SU-DHL-6 (cell line): ENCODE data around the gene ZC3HAV1L.

Experiments
- H2AFZ ChIP-seq: fragments of 200-600 bp; sonication (generic); 2 replicates; pipeline ENCODE4 v1.6.1; 2014; ENCODE audit warnings: low read depth, mild to moderate bottlenecking, moderate library complexity, mixed read lengths, antibody characterized with exemption, low read length; ENCODE audit not compliant: severe bottlenecking
- H3F3A ChIP-seq: fragments of 200-600 bp; shearing (Covaris generic); 2 replicates; pipeline ENCODE4 v1.6.0; 2016; ENCODE audit warnings: antibody characterized with exemption, mild to moderate bottlenecking; ENCODE audit not compliant: insufficient read depth
- H3K27ac ChIP-seq: fragments of 200-600 bp; sonication (generic); 2 replicates; pipeline ENCODE4 v1.5.1; 2016; ENCODE audit warnings: low read depth, mild to moderate bottlenecking, low read length, moderate library complexity, mixed read lengths
- H3K27me3 ChIP-seq: fragments of 200-600 bp; sonication (generic), shearing (Covaris generic); 2 replicates; pipeline ENCODE4 v1.6.0; 2014; ENCODE audit warnings: mild to moderate bottlenecking, low read length
- H3K36me3 ChIP-seq: fragments of 200-600 bp; sonication (generic); 2 replicates; pipeline ENCODE4 v1.6.1; 2014; ENCODE audit warnings: mild to moderate bottlenecking, low read length, mixed read lengths
- H3K4me2 ChIP-seq: fragments of 300-600, 200-600 bp; shearing (Covaris generic), sonication (generic); 2 replicates; pipeline ENCODE4 v1.6.0; 2014; ENCODE audit warnings: low read length, low read depth, mild to moderate bottlenecking; ENCODE audit not compliant: poor library complexity, severe bottlenecking
- H3K4me3 ChIP-seq: fragments of 200-600 bp; sonication (generic); 2 replicates; pipeline ENCODE4 v1.5.1; 2014; ENCODE audit warnings: antibody characterized with exemption, low read length, mild to moderate bottlenecking, mixed read lengths; ENCODE audit not compliant: insufficient read depth, poor library complexity, severe bottlenecking
- H3K79me2 ChIP-seq: fragments of 200-600 bp; sonication (generic); 2 replicates; pipeline ENCODE4 v1.6.1; 2014; ENCODE audit warnings: mild to moderate bottlenecking, low read length, moderate library complexity; ENCODE audit not compliant: insufficient read depth
- H3K9ac ChIP-seq: fragments of 200-600 bp; sonication (generic); 2 replicates; pipeline ENCODE4 v1.7.0; 2014; ENCODE audit warnings: mild to moderate bottlenecking, low read length
- H3K9me2 ChIP-seq: fragments of 200-600 bp; sonication (generic); replicated peaks from 2 replicates; pipeline ENCODE4 v1.6.1; 2014; ENCODE audit warnings: low read length; ENCODE audit not compliant: insufficient read depth
- H3K9me3 ChIP-seq: fragments of 200-600 bp; sonication (generic); 2 replicates; pipeline ENCODE4 v1.6.1; 2014; ENCODE audit warnings: low read length, mixed read lengths; ENCODE audit not compliant: insufficient read depth
- H4K20me1 ChIP-seq: fragments of 200-600 bp; sonication (generic); 2 replicates; pipeline ENCODE4 v1.6.1; 2014; ENCODE audit warnings: low read depth, mild to moderate bottlenecking, antibody characterized with exemption, low read length, moderate library complexity, mixed read lengths
- EZH2phosphoT487 ChIP-seq: fragments of 200-600 bp; sonication (generic), shearing (Covaris generic); conservative IDR thresholded peaks from 2 replicates; pipeline ENCODE4 v1.6.1; 2018; ENCODE audit warnings: mild to moderate bottlenecking, antibody characterized with exemption, low read length, moderate library complexity, mixed read lengths
- TF ChIP-seq, protein P1 (sequence below): fragments of 200-600 bp; sonication (generic); IDR thresholded peaks from one replicate; pipeline ENCODE4 v1.5.1; 2017; ENCODE audit warnings: antibody characterized with exemption, mild to moderate bottlenecking, low read length, moderate library complexity; ENCODE audit not compliant: insufficient read depth, poor library complexity, severe bottlenecking

ZC3HAV1L gene

DNA sequence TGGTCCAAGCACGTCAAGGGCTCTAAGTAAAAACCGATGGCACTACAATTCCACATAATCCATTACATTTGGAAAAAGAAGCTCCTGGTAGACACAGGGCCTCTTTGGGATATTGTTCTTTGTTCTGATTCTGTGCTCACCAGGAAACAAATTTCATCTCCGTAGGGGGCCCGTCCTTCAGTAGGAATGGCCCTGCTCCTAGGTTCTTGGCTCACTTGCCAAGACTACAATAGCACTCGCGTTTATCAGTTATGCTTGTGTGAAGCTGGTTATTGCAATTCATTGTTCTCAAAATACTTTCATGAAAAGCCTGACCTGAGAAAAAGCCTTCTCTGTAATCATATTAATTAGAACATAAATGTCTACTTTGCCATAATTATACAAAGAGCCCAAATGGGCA is 10.3 kb upstream of the ZC3HAV1L start:
- Histone ChIP-seq H3F3A (0 out of 2 replicates have a peak, but pooled peaks cover 6% of the 10 kb centered on the region), H3K9ac (no peak overlapping the region), H3K4me3 (no peak overlapping the region), H3K4me2 (no peak overlapping the region), H3K9me3 (no peaks in the 10 kb centered on the region), H3K79me2 (no peaks in the 10 kb centered on the region), H2AFZ (no peak overlapping the region), H3K27me3 (no peaks in the 10 kb centered on the region), H4K20me1 (no peaks in the 10 kb centered on the region), H3K9me2 (no peaks in the 10 kb centered on the region), H3K36me3 (peaks cover 6% of the 10 kb centered on the region; the same call in 1 of the 2 replicates), H3K27ac (no peak overlapping the region)
- TF ChIP-seq EZH2phosphoT487, result no peak
- TF ChIP-seq, protein P1, sequence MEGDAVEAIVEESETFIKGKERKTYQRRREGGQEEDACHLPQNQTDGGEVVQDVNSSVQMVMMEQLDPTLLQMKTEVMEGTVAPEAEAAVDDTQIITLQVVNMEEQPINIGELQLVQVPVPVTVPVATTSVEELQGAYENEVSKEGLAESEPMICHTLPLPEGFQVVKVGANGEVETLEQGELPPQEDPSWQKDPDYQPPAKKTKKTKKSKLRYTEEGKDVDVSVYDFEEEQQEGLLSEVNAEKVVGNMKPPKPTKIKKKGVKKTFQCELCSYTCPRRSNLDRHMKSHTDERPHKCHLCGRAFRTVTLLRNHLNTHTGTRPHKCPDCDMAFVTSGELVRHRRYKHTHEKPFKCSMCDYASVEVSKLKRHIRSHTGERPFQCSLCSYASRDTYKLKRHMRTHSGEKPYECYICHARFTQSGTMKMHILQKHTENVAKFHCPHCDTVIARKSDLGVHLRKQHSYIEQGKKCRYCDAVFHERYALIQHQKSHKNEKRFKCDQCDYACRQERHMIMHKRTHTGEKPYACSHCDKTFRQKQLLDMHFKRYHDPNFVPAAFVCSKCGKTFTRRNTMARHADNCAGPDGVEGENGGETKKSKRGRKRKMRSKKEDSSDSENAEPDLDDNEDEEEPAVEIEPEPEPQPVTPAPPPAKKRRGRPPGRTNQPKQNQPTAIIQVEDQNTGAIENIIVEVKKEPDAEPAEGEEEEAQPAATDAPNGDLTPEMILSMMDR, result no peak

DNA sequence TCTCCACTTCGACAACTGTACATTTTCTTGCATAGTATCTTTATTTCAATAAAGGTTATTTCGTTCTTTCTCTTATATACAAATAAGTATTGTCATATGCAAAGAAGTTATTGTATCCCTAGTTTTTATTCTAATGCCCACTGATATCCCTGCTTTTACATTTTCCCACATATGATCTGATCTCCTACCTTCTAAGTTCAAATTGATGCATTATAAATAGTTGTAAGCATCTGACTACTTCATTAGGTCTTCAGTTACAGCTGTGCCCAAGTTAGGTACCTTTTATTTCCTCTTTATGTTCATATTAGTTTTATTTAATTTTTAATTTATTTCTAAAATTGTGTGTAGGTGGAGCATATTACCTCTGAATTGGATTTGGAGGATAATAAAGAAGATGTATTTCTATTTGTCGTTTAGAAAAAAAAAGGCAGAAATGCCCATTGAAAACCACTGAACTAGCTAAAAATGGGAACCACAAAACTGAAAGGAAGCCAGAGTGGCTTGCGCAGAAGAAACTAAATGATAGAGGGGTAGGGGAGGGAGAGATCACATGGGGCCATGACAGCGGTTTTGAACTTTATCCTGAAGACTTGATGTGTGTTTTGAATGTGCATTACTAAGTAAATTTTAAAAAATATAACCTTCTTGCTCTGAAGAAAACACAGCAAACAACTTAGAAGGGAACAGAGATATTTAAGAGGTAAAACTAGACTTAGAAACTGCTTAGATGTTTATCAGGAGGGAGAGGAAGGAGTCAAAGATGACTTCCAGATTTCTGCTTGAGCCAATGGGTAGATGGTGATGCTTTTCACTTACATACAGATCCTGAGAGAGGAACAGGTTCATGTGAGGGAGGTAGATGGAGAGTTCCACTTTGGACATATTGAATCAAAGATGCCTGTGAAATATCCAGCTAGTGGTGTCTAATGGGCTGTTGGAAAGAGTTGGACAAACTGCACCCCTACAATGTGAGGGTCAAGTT is 9.3 kb upstream of the ZC3HAV1L start:
- Histone ChIP-seq H2AFZ (no peak overlapping the region), H4K20me1 (no peaks in the 10 kb centered on the region), H3F3A (0 out of 2 replicates have a peak, but pooled peaks cover 6% of the 10 kb centered on the region)

DNA sequence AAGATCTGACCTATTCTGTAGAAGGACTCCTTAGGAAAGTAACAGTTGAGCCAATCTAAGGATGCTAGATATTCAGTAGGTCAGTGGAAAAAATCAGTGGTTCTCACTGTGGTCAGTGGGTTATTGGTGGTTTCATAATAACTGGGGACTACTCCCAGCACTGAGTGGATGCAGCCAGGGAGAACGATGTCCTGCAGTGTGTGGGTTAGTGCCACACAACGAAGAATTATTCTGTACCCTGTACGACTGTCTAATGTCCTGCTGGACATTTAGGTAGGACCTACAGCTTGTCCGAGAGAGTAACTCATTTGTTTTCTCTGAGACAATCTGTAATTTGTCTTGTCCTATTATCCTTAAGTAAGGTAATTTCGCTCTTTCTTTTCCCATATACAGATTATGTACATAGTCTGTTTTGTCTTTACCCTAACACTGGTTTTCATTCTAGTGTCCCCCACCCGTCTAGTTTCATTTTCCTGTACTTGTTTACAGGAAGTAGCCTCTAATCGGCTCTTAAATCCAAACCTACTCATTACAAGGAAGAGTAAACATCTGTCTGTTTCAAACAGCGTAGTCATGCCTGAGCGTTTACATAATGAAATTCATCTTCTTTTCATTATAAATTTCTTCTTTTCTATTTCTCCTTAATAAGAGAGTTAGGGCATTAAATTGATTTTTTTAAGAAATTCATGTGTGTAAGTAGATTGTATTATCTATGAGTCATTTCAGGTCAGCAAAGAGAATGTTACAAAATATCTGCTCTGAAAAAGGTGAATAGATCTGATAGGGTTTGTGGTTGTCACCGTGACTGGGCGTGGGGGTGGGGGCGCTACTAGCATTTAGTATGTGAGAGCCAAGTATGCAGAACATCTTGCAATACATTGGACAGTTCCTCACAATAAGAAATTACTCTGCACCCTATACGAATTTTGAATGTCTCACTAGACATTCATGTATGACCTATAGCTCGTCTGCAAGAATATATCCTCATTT is 8.3 kb upstream of the ZC3HAV1L start:
- Histone ChIP-seq H3K27ac (no peak overlapping the region), H3K36me3 (peaks cover 6% of the 10 kb centered on the region; the same call in 1 of the 2 replicates), H3K79me2 (no peaks in the 10 kb centered on the region), H3F3A (0 out of 2 replicates have a peak, but pooled peaks cover 6% of the 10 kb centered on the region), H3K9me2 (no peaks in the 10 kb centered on the region), H3K9me3 (no peaks in the 10 kb centered on the region), H3K4me2 (no peak overlapping the region), H3K4me3 (no peak overlapping the region), H4K20me1 (no peaks in the 10 kb centered on the region), H3K27me3 (no peaks in the 10 kb centered on the region), H2AFZ (no peak overlapping the region), H3K9ac (no peak overlapping the region)
- no peak for TF ChIP-seq EZH2phosphoT487
- TF ChIP-seq, protein P1, result no peak

More for the DNA sequence above, 9.3 kb upstream of the ZC3HAV1L start:
- no peaks in the 10 kb centered on the region for H3K9me2 ChIP-seq
- H3K4me2 ChIP-seq, result no peak overlapping the region
- no peak overlapping the region for H3K9ac ChIP-seq
- no peak overlapping the region for H3K4me3 ChIP-seq
- H3K36me3 ChIP-seq, result peaks cover 6% of the 10 kb centered on the region; the same call in 1 of the 2 replicates
- H3K27ac ChIP-seq, result no peak overlapping the region
- no peak for TF ChIP-seq EZH2phosphoT487
- TF ChIP-seq, protein P1, result no peak
- no peaks in the 10 kb centered on the region for H3K79me2 ChIP-seq
- H3K27me3 ChIP-seq, result no peaks in the 10 kb centered on the region
- no peaks in the 10 kb centered on the region for H3K9me3 ChIP-seq
